Caco-2 (cell line): Measurements from ENCODE around the gene SPATC1L. TPM values are rescaled to one million over a fixed set of nuclear protein-coding genes. Genes with fewer than 3 reads are reported as not detected.
A peak's percentile ranks its signal among the peaks of the same experiment; 100 is the strongest.

Source experiments
- BruUV-seq: library from RNA; stranded (reverse); fragments of 400-500 nt; replicated peaks from 2 replicates; lab custom pipeline; 2021; lab: Mats Ljungman, UMichigan
- CTCF ChIA-PET: fragments of 300-600 bp; sonication (Branson Sonifier 250); formaldehyde crosslinking; loops from one replicate; lab custom pipeline; 2022; ENCODE audit warnings: antibody characterized with exemption; lab: Charles Lee
- POLR2A ChIA-PET: fragments of 300-600 bp; sonication (Branson Sonifier 250); formaldehyde crosslinking; loops from one replicate; lab custom pipeline; 2022; ENCODE audit warnings: antibody characterized with exemption; lab: Charles Lee
- DNase-seq, 2 experiments: peaks; one replicate each; pipeline versions ENCODE4 v3.0.0 to v3.0.0-alpha.2; 2020 to 2022
- H3K27me3 ChIP-seq: replicated peaks from 2 replicates; pipeline ENCODE4 v1.6.0; 2011; ENCODE audit warnings: low read length; ENCODE audit not compliant: control insufficient read depth, insufficient read depth
- H3K36me3 ChIP-seq: 2 replicates; pipeline ENCODE4 v1.5.1; 2011; ENCODE audit warnings: low read length; ENCODE audit not compliant: control insufficient read depth, insufficient read depth
- H3K4me1 ChIP-seq: fragments of 250-450 bp; sonication (Bioruptor Pico); 2 replicates; pipeline ENCODE4 v1.5.1; 2020; ENCODE audit warnings: mild to moderate bottlenecking
- H3K4me3 ChIP-seq: 2 replicates; pipeline ENCODE4 v1.5.1; 2011; ENCODE audit warnings: low read depth, mild to moderate bottlenecking, control low read depth, low read length
- H3K9me3 ChIP-seq: fragments of 250-450 bp; sonication (Bioruptor Pico); 2 replicates; pipeline ENCODE4 v1.5.1; 2020; ENCODE audit warnings: mild to moderate bottlenecking, moderate library complexity
- H3K27ac Mint-ChIP-seq: one replicate; pipeline ENCODE4 v1.8.0; 2022; ENCODE audit warnings: mixed read lengths; ENCODE audit not compliant: unreplicated experiment
- H3K27me3 Mint-ChIP-seq: one replicate; pipeline ENCODE4 v1.8.0; 2022; ENCODE audit warnings: mixed read lengths; ENCODE audit not compliant: insufficient read depth, unreplicated experiment
- H3K36me3 Mint-ChIP-seq: one replicate; pipeline ENCODE4 v1.8.0; 2022; ENCODE audit warnings: mild to moderate bottlenecking, mixed read lengths; ENCODE audit not compliant: insufficient read depth, unreplicated experiment
- H3K4me1 Mint-ChIP-seq: one replicate; pipeline ENCODE4 v1.8.0; 2022; ENCODE audit warnings: low read depth, mixed read lengths; ENCODE audit not compliant: unreplicated experiment
- H3K4me3 Mint-ChIP-seq: one replicate; pipeline ENCODE4 v1.8.0; 2022; ENCODE audit warnings: mild to moderate bottlenecking, moderate library complexity, mixed read lengths; ENCODE audit not compliant: unreplicated experiment
- H3K9me3 Mint-ChIP-seq: one replicate; pipeline ENCODE4 v1.8.0; 2022; ENCODE audit warnings: mixed read lengths; ENCODE audit not compliant: unreplicated experiment
- CTCF ChIP-seq, 2 experiments: fragments of 200-600 bp in 1 of 2; IDR thresholded peaks; 1 replicate in 1 of 2; 2 replicates in 1 of 2; pipeline versions ENCODE4 v1.5.1 to v1.8.0; 2011 to 2022; ENCODE audit warnings: antibody characterized with exemption in 1 of 2, control low read depth in 1 of 2, inconsistent platforms in 1 of 2, low read depth in 1 of 2, low read length in 1 of 2, mild to moderate bottlenecking in 1 of 2, moderate library complexity in 1 of 2; ENCODE audit not compliant: insufficient read depth in 1 of 2, severe bottlenecking in 1 of 2, unreplicated experiment in 1 of 2
- intact Hi-C: fragments of 100-400 bp; cut with micrococcal nuclease; formaldehyde crosslinking; loops from one replicate; pipeline ENCODE4 v1.10.0; 2022; ENCODE audit not compliant: unreplicated experiment
- total RNA-seq: library from RNA; stranded (reverse); gene quantifications from 2 replicates; pipeline ENCODE4 v1.2.3, GENCODE V29; 2022

The SPATC1L gene
- total RNA-seq, 1 experiment from 2014 or later: 3.1 TPM

DNA sequence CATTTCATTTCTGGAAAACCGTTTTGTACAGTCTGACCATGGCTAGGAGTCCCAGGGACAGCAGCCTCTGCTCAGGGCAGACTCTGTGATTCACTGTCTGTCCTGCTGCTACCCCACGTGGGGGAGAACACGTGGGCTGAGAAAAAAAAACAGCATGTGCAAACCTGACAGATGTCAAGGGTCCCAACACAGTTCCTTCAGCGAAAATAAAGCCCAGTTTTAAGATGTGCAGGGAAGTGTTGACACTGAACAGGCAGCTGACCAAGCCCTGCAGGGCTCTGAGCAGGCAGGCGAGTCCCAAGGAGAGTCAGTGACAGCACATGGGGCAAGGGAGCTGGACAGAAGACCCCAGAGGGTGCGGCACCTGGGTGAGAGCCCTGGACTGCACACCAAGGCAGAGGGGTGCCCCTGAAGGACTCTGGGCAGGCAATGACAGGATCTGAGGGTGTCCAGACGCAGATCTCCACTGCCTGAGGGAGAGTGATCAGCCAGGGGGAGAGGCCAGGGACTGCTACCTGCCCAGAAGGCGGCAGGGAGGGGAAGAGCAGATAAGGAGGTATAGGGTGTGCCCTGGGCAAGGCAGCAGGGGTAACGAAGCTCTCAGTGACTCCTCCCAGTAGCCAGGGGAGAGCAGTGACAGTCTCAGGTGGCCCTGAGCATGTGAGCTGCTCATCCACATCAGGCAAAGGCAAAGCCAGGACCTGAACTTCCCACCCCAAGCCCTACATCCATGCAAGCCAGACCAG is 5.1 kb upstream of the SPATC1L start:
- no peaks in the 10 kb centered on the region for H3K27me3 Mint-ChIP-seq
- H3K36me3 Mint-ChIP-seq: peaks cover 53% of the 10 kb centered on the region
- ChIA-PET POLR2A (no interaction called here), CTCF (interaction anchor here (0.8 kb wide), 1 partner anchor 46 kb away, joined by 3 read pairs; no protein-coding TSS in a partner anchor)
- Histone ChIP-seq H3K4me1 (peaks cover 11% of the 10 kb centered on the region), H3K4me3 (no peak overlapping the region), H3K9me3 (no peaks in the 10 kb centered on the region), H3K36me3 (peaks cover 5% of the 10 kb centered on the region), H3K27me3 (no peaks in the 10 kb centered on the region)
- H3K9me3 Mint-ChIP-seq: no peaks in the 10 kb centered on the region
- H3K27ac Mint-ChIP-seq: peak overlapping the region; percentile 72
- intact Hi-C loops: no loop called here
- peaks cover 25% of the 10 kb centered on the region for H3K4me1 Mint-ChIP-seq
- TF ChIP-seq CTCF (IDR thresholded peaks at IDR 0.05; ENCODE audit: insufficient read depth in 1 of 2, low read depth in 1 of 2, low read length in 1 of 2, severe bottlenecking in 1 of 2, unreplicated experiment in 1 of 2): no peak
- H3K4me3 Mint-ChIP-seq: no peak overlapping the region
- DNase-seq: no peak
- no TSS peak for BruUV-seq

DNA sequence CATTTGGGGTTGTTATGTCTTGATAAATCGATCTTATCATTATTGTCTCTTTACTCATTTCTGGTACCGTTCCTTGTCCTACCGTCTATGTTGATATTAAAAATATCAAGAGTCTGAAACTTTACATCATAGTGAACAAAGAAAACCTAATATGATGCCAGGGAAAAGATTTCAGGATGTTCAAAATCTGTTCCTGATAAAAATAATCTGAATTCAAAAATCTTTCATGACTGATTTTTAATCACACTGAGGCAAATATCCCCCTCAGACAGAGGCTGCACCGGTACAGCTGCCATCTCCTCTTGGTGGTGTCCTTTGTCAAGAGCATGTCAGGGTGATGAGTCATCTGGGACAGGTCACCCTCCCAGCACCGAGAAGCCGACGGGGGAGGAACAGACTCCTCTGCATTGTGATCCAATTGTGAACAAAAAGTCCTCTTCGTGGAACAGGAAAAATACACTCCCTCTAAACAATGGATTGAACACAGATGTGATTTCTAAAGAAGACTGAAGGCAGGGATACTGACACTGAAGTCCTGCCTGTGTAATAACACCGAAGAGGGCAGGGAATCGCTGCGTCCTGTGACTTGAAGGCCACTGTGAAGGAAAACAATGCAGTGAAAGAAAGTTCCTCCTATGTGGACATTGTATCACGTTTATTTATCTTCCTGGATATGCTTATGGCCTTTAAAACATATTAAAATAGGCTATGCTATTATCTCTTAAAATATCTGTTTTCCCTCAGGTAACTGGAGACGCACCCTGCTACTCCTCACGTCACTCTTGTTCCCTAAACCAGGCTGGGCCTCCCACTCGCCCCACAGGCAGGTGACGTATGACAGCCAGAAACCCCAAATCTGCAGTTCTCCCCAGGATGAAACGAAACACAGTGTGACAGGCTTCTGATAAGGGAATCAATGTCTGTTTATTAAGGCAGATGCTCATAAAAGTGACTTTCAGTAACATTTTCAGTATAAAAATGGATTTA is 4.3 kb upstream of the SPATC1L start:
- Mint-ChIP-seq H3K4me3 (no peak overlapping the region), H3K27ac (peak overlapping the region; percentile 72), H3K4me1 (peaks cover 25% of the 10 kb centered on the region), H3K27me3 (no peaks in the 10 kb centered on the region), H3K9me3 (no peaks in the 10 kb centered on the region), H3K36me3 (peaks cover 45% of the 10 kb centered on the region)
- Histone ChIP-seq H3K4me3 (no peak overlapping the region), H3K27me3 (no peaks in the 10 kb centered on the region), H3K4me1 (peaks cover 11% of the 10 kb centered on the region), H3K9me3 (no peaks in the 10 kb centered on the region), H3K36me3 (peaks cover 2% of the 10 kb centered on the region)
- no peak for TF ChIP-seq CTCF (IDR thresholded peaks at IDR 0.05; ENCODE audit: insufficient read depth in 1 of 2, low read depth in 1 of 2, low read length in 1 of 2, severe bottlenecking in 1 of 2, unreplicated experiment in 1 of 2)
- POLR2A ChIA-PET: no interaction called here
- intact Hi-C loops: no loop called here
- no TSS peak for BruUV-seq
- CTCF ChIA-PET: no interaction called here
- DNase-seq: peak in 1 of 2 experiments; percentile 60

GRCh38 chr21:46187814-46188213 is 3.6 kb upstream of the SPATC1L start:
- DNase-seq: no peak
- intact Hi-C loops: no loop called here
- Mint-ChIP-seq H3K4me3 (no peak overlapping the region), H3K27me3 (no peaks in the 10 kb centered on the region), H3K9me3 (no peaks in the 10 kb centered on the region), H3K4me1 (peaks cover 25% of the 10 kb centered on the region), H3K36me3 (peaks cover 45% of the 10 kb centered on the region), H3K27ac (peak overlapping the region; percentile 72)
- H3K4me1 ChIP-seq: peaks cover 11% of the 10 kb centered on the region
- peaks cover 1% of the 10 kb centered on the region for H3K36me3 ChIP-seq
- no peak for TF ChIP-seq CTCF (IDR thresholded peaks at IDR 0.05; ENCODE audit: insufficient read depth in 1 of 2, low read depth in 1 of 2, low read length in 1 of 2, severe bottlenecking in 1 of 2, unreplicated experiment in 1 of 2)
- BruUV-seq: no TSS peak
- ChIA-PET CTCF (no interaction called here), POLR2A (no interaction called here)
- H3K4me3 ChIP-seq: no peak overlapping the region
- H3K9me3 ChIP-seq: no peaks in the 10 kb centered on the region
- H3K27me3 ChIP-seq: no peaks in the 10 kb centered on the region
